Neural cell (in vitro differentiated cells): ENCODE results near the gene KRTAP10-3. TPM values are rescaled to one million over a fixed set of nuclear protein-coding genes. Genes with fewer than 3 reads are reported as not detected.
"Not testable (repeated sequence)": the region's sequence is repeated elsewhere in the genome, so short reads cannot be mapped to it uniquely, and the experiment has no call there.

ENCODE experiments used
- H2AFZ ChIP-seq: fragments of 200-600, 300-800 bp; sonication (generic), shearing (Covaris generic); 2 replicates; pipeline ENCODE4 v1.6.0; 2014; ENCODE audit warnings: low read depth, mild to moderate bottlenecking, antibody characterized with exemption, low read length, moderate library complexity
- H3F3A ChIP-seq: fragments of 200-600 bp; shearing (Covaris generic); 2 replicates; pipeline ENCODE4 v1.6.1; 2016; ENCODE audit warnings: mild to moderate bottlenecking, moderate library complexity, mixed read lengths, antibody characterized with exemption, low read length; ENCODE audit not compliant: insufficient read depth, poor library complexity, severe bottlenecking
- H3K27ac ChIP-seq: fragments of 200-600, 300-800 bp; sonication (generic), shearing (Covaris generic); 2 replicates; pipeline ENCODE4 v1.5.1; 2014; ENCODE audit warnings: mild to moderate bottlenecking, low read length, moderate library complexity
- H3K27me3 ChIP-seq: fragments of 300-800, 200-600 bp; sonication (generic), shearing (Covaris generic); 2 replicates; pipeline ENCODE4 v1.6.0; 2014; ENCODE audit warnings: mild to moderate bottlenecking, low read depth, low read length, moderate library complexity; ENCODE audit not compliant: insufficient read depth
- H3K36me3 ChIP-seq: fragments of 300-800, 200-600 bp; sonication (generic), shearing (Covaris generic); 2 replicates; pipeline ENCODE4 v1.5.1; 2014; ENCODE audit warnings: mild to moderate bottlenecking, antibody characterized with exemption, low read length, moderate library complexity; ENCODE audit not compliant: insufficient read depth
- H3K4me2 ChIP-seq: fragments of 300-800, 200-600 bp; sonication (generic), shearing (Covaris generic); 2 replicates; pipeline ENCODE4 v1.6.0; 2014; ENCODE audit warnings: mild to moderate bottlenecking, low read length
- H3K4me3 ChIP-seq: fragments of 300-800, 200-600 bp; sonication (generic), shearing (Covaris generic); 2 replicates; pipeline ENCODE4 v1.5.1; 2014; ENCODE audit warnings: mild to moderate bottlenecking, low read length, moderate library complexity
- H3K79me2 ChIP-seq: fragments of 200-600 bp; shearing (Covaris generic); replicated peaks from 2 replicates; pipeline ENCODE4 v1.6.0; 2014; ENCODE audit warnings: mild to moderate bottlenecking, low read length, moderate library complexity; ENCODE audit not compliant: insufficient read depth
- H3K9ac ChIP-seq: fragments of 300-800, 200-600 bp; sonication (generic), shearing (Covaris generic); 2 replicates; pipeline ENCODE4 v1.6.1; 2016; ENCODE audit warnings: mild to moderate bottlenecking, low read length, mixed read lengths
- H3K9me2 ChIP-seq: fragments of 200-600 bp; shearing (Covaris generic); 2 replicates; pipeline ENCODE4 v1.6.1; 2016; ENCODE audit warnings: mild to moderate bottlenecking, low read length, mixed read lengths; ENCODE audit not compliant: insufficient read depth
- H3K9me3 ChIP-seq: fragments of 200-600, 300-800 bp; sonication (generic), shearing (Covaris generic); 2 replicates; pipeline ENCODE4 v1.6.1; 2016; ENCODE audit warnings: mild to moderate bottlenecking, mixed run types, low read length, moderate library complexity, mixed read lengths
- H4K20me1 ChIP-seq: fragments of 200-600 bp; shearing (Covaris generic); 2 replicates; pipeline ENCODE4 v1.6.1; 2016; ENCODE audit warnings: mild to moderate bottlenecking, mixed run types; ENCODE audit not compliant: insufficient read depth
- EP300 ChIP-seq: fragments of 450-650 bp; conservative IDR thresholded peaks from 2 replicates; pipeline ENCODE4 v1.6.1; 2014; ENCODE audit warnings: antibody characterized with exemption, mild to moderate bottlenecking, moderate library complexity; ENCODE audit not compliant: poor library complexity, severe bottlenecking
- EZH2 ChIP-seq: fragments of 200-600, 300-800 bp; shearing (Covaris generic), sonication (generic); IDR thresholded peaks from 2 replicates; pipeline ENCODE4 v1.6.1; 2014; ENCODE audit warnings: antibody characterized with exemption, low read length, borderline replicate concordance, mild to moderate bottlenecking; ENCODE audit not compliant: insufficient read depth, poor library complexity, severe bottlenecking
- MXI1 ChIP-seq: fragments of 450-650 bp; conservative IDR thresholded peaks from 2 replicates; pipeline ENCODE4 v1.6.1; 2014; ENCODE audit warnings: antibody characterized with exemption, mild to moderate bottlenecking; ENCODE audit not compliant: poor library complexity, severe bottlenecking
- POLR2AphosphoS5 ChIP-seq: IDR thresholded peaks from 2 replicates; pipeline ENCODE4 v1.6.1; 2012
- RAD21 ChIP-seq: fragments of 450-650 bp; conservative IDR thresholded peaks from 2 replicates; pipeline ENCODE4 v1.6.1; 2014; ENCODE audit warnings: antibody characterized with exemption, mild to moderate bottlenecking, moderate library complexity
- SMC3 ChIP-seq: fragments of 450-650 bp; conservative IDR thresholded peaks from 2 replicates; pipeline ENCODE4 v1.6.1; 2014; ENCODE audit warnings: antibody characterized with exemption, mild to moderate bottlenecking, moderate library complexity; ENCODE audit not compliant: poor library complexity
- TAF1 ChIP-seq: IDR thresholded peaks from 2 replicates; pipeline ENCODE4 v1.6.1; 2012; ENCODE audit warnings: low read depth
- polyA plus RNA-seq: library from polyadenylated mRNA; depleted of rRNA; stranded (reverse); fragments of >200 nt; gene quantifications from 2 replicates; pipeline ENCODE4 v1.2.3, GENCODE V29; 2014
- TF ChIP-seq, protein P1 (sequence below): fragments of 450-650 bp; IDR thresholded peaks from 2 replicates; pipeline ENCODE4 v1.5.1; 2014; ENCODE audit warnings: antibody characterized with exemption, mild to moderate bottlenecking, moderate library complexity; ENCODE audit not compliant: poor library complexity, severe bottlenecking
- TF ChIP-seq, protein P2 (sequence below): IDR thresholded peaks from 2 replicates; pipeline ENCODE4 v1.6.1; 2012; ENCODE audit warnings: borderline replicate concordance

KRTAP10-3 gene
- polyA plus RNA-seq, 1 donor from 2014 or later = not detected

DNA sequence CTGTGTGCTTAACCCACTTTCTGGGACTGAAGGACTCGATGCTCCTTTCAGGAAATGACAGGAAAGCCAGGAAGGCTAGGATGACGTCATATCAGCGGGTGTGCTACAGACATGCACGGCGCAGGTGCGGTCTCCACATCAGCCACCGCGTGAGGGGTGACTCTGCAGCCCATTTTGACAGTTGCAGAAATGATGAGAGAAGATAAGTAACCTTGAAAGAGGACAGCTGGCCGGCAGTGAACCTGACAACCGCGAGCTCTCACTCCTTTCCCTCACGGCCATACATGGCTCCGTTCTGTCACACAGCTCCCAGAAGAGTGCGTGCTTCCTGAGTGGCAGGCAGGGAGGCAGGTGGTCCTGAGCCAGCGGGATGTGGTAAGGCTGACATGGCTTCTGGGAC lies 23.5 kb upstream of the KRTAP10-3 start:
- no peaks in the 10 kb centered on the region for H3K9me3 ChIP-seq
- H3K27me3 ChIP-seq = no peaks in the 10 kb centered on the region
- no peaks in the 10 kb centered on the region for H3K9me2 ChIP-seq
- H3K9ac ChIP-seq = no peak overlapping the region
- H3K79me2 ChIP-seq = no peaks in the 10 kb centered on the region
- no peak overlapping the region for H3K27ac ChIP-seq
- H2AFZ ChIP-seq = no peak overlapping the region
- H3K4me2 ChIP-seq = no peak overlapping the region
- TF ChIP-seq TAF1 (no peak), EP300 (no peak), RAD21 (no peak), MXI1 (no peak), POLR2AphosphoS5 (no peak), EZH2 (no peak), SMC3 (no peak)
- TF ChIP-seq, protein P1, sequence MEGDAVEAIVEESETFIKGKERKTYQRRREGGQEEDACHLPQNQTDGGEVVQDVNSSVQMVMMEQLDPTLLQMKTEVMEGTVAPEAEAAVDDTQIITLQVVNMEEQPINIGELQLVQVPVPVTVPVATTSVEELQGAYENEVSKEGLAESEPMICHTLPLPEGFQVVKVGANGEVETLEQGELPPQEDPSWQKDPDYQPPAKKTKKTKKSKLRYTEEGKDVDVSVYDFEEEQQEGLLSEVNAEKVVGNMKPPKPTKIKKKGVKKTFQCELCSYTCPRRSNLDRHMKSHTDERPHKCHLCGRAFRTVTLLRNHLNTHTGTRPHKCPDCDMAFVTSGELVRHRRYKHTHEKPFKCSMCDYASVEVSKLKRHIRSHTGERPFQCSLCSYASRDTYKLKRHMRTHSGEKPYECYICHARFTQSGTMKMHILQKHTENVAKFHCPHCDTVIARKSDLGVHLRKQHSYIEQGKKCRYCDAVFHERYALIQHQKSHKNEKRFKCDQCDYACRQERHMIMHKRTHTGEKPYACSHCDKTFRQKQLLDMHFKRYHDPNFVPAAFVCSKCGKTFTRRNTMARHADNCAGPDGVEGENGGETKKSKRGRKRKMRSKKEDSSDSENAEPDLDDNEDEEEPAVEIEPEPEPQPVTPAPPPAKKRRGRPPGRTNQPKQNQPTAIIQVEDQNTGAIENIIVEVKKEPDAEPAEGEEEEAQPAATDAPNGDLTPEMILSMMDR = no peak
- TF ChIP-seq, protein P2, sequence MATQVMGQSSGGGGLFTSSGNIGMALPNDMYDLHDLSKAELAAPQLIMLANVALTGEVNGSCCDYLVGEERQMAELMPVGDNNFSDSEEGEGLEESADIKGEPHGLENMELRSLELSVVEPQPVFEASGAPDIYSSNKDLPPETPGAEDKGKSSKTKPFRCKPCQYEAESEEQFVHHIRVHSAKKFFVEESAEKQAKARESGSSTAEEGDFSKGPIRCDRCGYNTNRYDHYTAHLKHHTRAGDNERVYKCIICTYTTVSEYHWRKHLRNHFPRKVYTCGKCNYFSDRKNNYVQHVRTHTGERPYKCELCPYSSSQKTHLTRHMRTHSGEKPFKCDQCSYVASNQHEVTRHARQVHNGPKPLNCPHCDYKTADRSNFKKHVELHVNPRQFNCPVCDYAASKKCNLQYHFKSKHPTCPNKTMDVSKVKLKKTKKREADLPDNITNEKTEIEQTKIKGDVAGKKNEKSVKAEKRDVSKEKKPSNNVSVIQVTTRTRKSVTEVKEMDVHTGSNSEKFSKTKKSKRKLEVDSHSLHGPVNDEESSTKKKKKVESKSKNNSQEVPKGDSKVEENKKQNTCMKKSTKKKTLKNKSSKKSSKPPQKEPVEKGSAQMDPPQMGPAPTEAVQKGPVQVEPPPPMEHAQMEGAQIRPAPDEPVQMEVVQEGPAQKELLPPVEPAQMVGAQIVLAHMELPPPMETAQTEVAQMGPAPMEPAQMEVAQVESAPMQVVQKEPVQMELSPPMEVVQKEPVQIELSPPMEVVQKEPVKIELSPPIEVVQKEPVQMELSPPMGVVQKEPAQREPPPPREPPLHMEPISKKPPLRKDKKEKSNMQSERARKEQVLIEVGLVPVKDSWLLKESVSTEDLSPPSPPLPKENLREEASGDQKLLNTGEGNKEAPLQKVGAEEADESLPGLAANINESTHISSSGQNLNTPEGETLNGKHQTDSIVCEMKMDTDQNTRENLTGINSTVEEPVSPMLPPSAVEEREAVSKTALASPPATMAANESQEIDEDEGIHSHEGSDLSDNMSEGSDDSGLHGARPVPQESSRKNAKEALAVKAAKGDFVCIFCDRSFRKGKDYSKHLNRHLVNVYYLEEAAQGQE = no peak
- no peaks in the 10 kb centered on the region for H3K36me3 ChIP-seq
- H4K20me1 ChIP-seq = no peaks in the 10 kb centered on the region
- no peaks in the 10 kb centered on the region for H3F3A ChIP-seq
- H3K4me3 ChIP-seq = no peak overlapping the region

DNA sequence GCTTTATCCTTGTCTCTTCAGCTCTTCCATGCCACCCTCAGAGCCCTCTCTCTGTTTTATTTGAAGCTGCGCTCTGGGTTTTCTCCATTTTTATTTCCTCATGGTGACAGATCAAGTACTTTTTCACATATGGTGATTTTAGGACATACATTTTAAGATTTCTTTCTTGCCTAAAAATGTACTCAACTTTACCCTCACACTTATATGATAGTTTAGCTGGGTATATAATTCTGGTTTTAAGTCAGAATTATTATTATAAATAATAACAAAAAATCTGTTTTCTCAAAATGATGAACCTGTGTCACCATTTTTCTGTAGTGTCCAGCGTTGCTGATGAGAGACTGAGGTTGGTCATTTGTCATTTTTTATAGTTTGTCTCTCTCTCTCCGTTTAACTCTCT lies 22.6 kb upstream of the KRTAP10-3 start:
- H3K27me3 ChIP-seq = no peaks in the 10 kb centered on the region
- TF ChIP-seq SMC3 = no peak
- no peak for TF ChIP-seq MXI1
- no peak for TF ChIP-seq EP300
- TF ChIP-seq, protein P1 = no peak
- TF ChIP-seq POLR2AphosphoS5 = no peak
- H3K4me2 ChIP-seq = no peak overlapping the region
- H2AFZ ChIP-seq = no peak overlapping the region
- H3K9ac ChIP-seq = no peak overlapping the region
- no peaks in the 10 kb centered on the region for H3K79me2 ChIP-seq
- no peaks in the 10 kb centered on the region for H3K36me3 ChIP-seq
- H3K9me3 ChIP-seq = no peaks in the 10 kb centered on the region
- no peaks in the 10 kb centered on the region for H3F3A ChIP-seq
- no peaks in the 10 kb centered on the region for H4K20me1 ChIP-seq
- H3K27ac ChIP-seq = no peak overlapping the region
- H3K4me3 ChIP-seq = no peak overlapping the region
- H3K9me2 ChIP-seq = no peaks in the 10 kb centered on the region

DNA sequence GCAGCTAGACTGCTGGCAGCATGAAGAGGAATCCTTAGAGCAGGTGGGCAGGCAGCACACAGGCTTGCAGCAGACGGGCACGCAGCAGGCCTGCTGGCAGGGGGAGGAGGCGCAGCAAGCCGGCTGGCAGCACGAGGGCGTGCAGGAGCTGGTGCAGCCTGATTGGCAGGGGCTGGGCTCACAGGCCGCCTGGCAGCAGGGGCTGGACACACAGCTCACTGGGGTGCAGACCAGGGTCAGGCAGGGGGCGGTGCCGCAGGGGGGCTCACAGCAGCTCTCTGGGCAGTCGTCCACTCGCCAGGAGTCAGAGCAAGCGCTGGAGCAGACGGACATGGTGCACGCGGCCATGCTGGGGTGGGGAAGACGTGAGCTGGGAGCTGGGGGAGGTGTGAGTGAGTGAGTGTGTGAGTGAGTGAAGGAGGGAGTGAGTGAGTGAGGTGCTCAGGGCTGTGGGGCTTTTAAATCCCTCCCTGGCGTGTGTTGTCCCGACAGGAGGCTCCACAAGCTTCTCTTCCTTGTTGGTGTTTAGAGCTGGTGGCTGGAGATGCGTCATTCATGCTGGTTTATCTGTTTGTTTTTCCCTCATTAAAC lies 21.7 kb upstream of the KRTAP10-3 start, which contains the start of gene KRTAP10-5:
Gene KRTAP10-5 (minus strand): TSS at position 374 of the 591 bp plus-strand sequence. CDS start 26 bp downstream, at position 348.
- not testable (repeated sequence) for H3K4me3 ChIP-seq, H3K9me3 ChIP-seq, H3K4me2 ChIP-seq, H2AFZ ChIP-seq, H4K20me1 ChIP-seq, H3K36me3 ChIP-seq, H3K27ac ChIP-seq, H3K9me2 ChIP-seq, H3K79me2 ChIP-seq, H3K9ac ChIP-seq, H3F3A ChIP-seq, H3K27me3 ChIP-seq
